Duodenal mucosa (tissue), 2 donors: ENCODE results near the gene TOP3B.
A peak's percentile ranks its signal among the peaks of the same experiment; 100 is the strongest.

Source experiments
- H3K27ac ChIP-seq: one replicate; pipeline ENCODE4 v1.7.0; 2013; ENCODE audit warnings: low read depth, low read length
- H3K27me3 ChIP-seq, 2 donors: one replicate each; pipeline ENCODE4 v1.7.0; 2013; ENCODE audit warnings: low read length in 2 of 2, control low read depth in 1 of 2; ENCODE audit not compliant: insufficient read depth in 2 of 2, control insufficient read depth in 1 of 2
- H3K36me3 ChIP-seq, 2 donors: one replicate each; pipeline ENCODE4 v1.7.0; 2013; ENCODE audit warnings: low read length in 2 of 2, control low read depth in 1 of 2; ENCODE audit not compliant: insufficient read depth in 2 of 2, control insufficient read depth in 1 of 2
- H3K4me1 ChIP-seq, 2 donors: one replicate each; pipeline ENCODE4 v1.7.0; 2013; ENCODE audit warnings: low read length in 2 of 2, control low read depth in 1 of 2; ENCODE audit not compliant: insufficient read depth in 2 of 2, control insufficient read depth in 1 of 2
- H3K4me3 ChIP-seq, 2 donors: one replicate each; pipeline ENCODE4 v1.7.0; 2013; ENCODE audit warnings: low read length in 2 of 2, low read depth in 1 of 2
- H3K9ac ChIP-seq, 2 donors: one replicate each; pipeline ENCODE4 v1.7.0; 2013; ENCODE audit warnings: low read length in 2 of 2, low read depth in 1 of 2
- H3K9me3 ChIP-seq, 2 donors: one replicate each; pipeline ENCODE4 v1.7.0; 2013; ENCODE audit warnings: low read length in 2 of 2, control low read depth in 1 of 2; ENCODE audit not compliant: control insufficient read depth in 1 of 2

Gene TOP3B

GRCh38 chr22:21963286-21963685 lies 19.3 kb downstream of the TOP3B start:
- Histone ChIP-seq H3K27me3 (no peaks in the 10 kb centered on the region), H3K4me3 (no peak overlapping the region), H3K4me1 (peaks cover 0 to 6% of the 10 kb centered on the region in 2 donors), H3K27ac (no peak overlapping the region), H3K36me3 (peaks cover 47 to 83% of the 10 kb centered on the region in 2 donors), H3K9ac (no peak overlapping the region), H3K9me3 (no peaks in the 10 kb centered on the region)

- no peak overlapping the region for H3K4me3 ChIP-seq
- H3K9ac ChIP-seq, result no peak overlapping the region
- peaks cover 40 to 79% of the 10 kb centered on the region in 2 donors for H3K36me3 ChIP-seq
- H3K4me1 ChIP-seq, result peaks cover 0 to 6% of the 10 kb centered on the region in 2 donors
- no peaks in the 10 kb centered on the region for H3K9me3 ChIP-seq
- no peak overlapping the region for H3K27ac ChIP-seq
- H3K27me3 ChIP-seq, result no peaks in the 10 kb centered on the region
These were observed 20.0 kb downstream of the TOP3B start for GRCh38 chr22:21962655-21962949.

- Histone ChIP-seq H3K4me3 (no peak overlapping the region), H3K36me3 (peaks cover 35 to 74% of the 10 kb centered on the region in 2 donors), H3K9me3 (no peaks in the 10 kb centered on the region), H3K4me1 (peaks cover 0 to 6% of the 10 kb centered on the region in 2 donors), H3K27ac (no peak overlapping the region), H3K9ac (peak overlapping the region in 1 of 2 donors; percentile 9), H3K27me3 (no peaks in the 10 kb centered on the region)
These were observed 20.5 kb downstream of the TOP3B start for GRCh38 chr22:21961886-21962654.

- peak overlapping the region; percentile 58 for H3K27ac ChIP-seq
- H3K36me3 ChIP-seq, result peaks cover 27 to 66% of the 10 kb centered on the region in 2 donors
These were observed 21.3 kb downstream of the TOP3B start for GRCh38 chr22:21961127-21961867.

GRCh38 chr22:21960200-21961126 lies 22.1 kb downstream of the TOP3B start:
- no peaks in the 10 kb centered on the region for H3K27me3 ChIP-seq
- H3K9me3 ChIP-seq, result no peaks in the 10 kb centered on the region
- no peak overlapping the region for H3K4me3 ChIP-seq
- H3K4me1 ChIP-seq, result peaks cover 0 to 6% of the 10 kb centered on the region in 2 donors
- no peak overlapping the region for H3K27ac ChIP-seq
- no peak overlapping the region for H3K9ac ChIP-seq
- H3K36me3 ChIP-seq, result peaks cover 26 to 60% of the 10 kb centered on the region in 2 donors

More at GRCh38 chr22:21961127-21961867, 21.3 kb downstream of the TOP3B start:
- H3K4me1 ChIP-seq, result peaks cover 0 to 6% of the 10 kb centered on the region in 2 donors
- no peak overlapping the region for H3K4me3 ChIP-seq
- no peaks in the 10 kb centered on the region for H3K9me3 ChIP-seq
- H3K27me3 ChIP-seq, result no peaks in the 10 kb centered on the region
- H3K9ac ChIP-seq, result peak overlapping the region in 1 of 2 donors; percentile 9

GRCh38 chr22:21959274-21960074 lies 23.1 kb downstream of the TOP3B start:
- Histone ChIP-seq H3K4me3 (no peak overlapping the region), H3K27me3 (no peaks in the 10 kb centered on the region), H3K36me3 (peaks cover 18 to 51% of the 10 kb centered on the region in 2 donors), H3K9ac (no peak overlapping the region), H3K4me1 (peaks cover 0 to 6% of the 10 kb centered on the region in 2 donors), H3K9me3 (no peaks in the 10 kb centered on the region), H3K27ac (no peak overlapping the region)

- H3K4me1 ChIP-seq, result peaks cover 0 to 6% of the 10 kb centered on the region in 2 donors
- H3K9ac ChIP-seq, result no peak overlapping the region
- peaks cover 10 to 43% of the 10 kb centered on the region in 2 donors for H3K36me3 ChIP-seq
- H3K9me3 ChIP-seq, result no peaks in the 10 kb centered on the region
- no peaks in the 10 kb centered on the region for H3K27me3 ChIP-seq
- no peak overlapping the region for H3K27ac ChIP-seq
- no peak overlapping the region for H3K4me3 ChIP-seq
These were observed 24.0 kb downstream of the TOP3B start for GRCh38 chr22:21958360-21959273.

- Histone ChIP-seq H3K9ac (peak within 1 kb of the TSS; percentile 43 to 44), H3K4me3 (peak within 1 kb of the TSS; percentile 64 to 84), H3K27me3 (no peaks in the 10 kb centered on the region), H3K27ac (peak within 1 kb of the TSS; percentile 50), H3K4me1 (peaks cover 5 to 13% of the 10 kb centered on the region in 2 donors), H3K36me3 (no peaks in the 10 kb centered on the region), H3K9me3 (no peaks in the 10 kb centered on the region)
These were observed 29.7 kb downstream of the TOP3B start, which contains the start of gene PPM1F for GRCh38 chr22:21952586-21953571. Gene PPM1F, minus strand, starts transcription at chr22:21952848. Its CDS starts 6,800 bp downstream, at chr22:21946048.
